C4-2B (cell line): ENCODE results near the gene PTPDC1.

Experiments used
- ZFX ChIP-seq: fragments of 450-650 bp; IDR thresholded peaks from 2 replicates; pipeline ENCODE4 v1.6.1; 2017
- TF ChIP-seq, protein P1 (sequence below): fragments of 450-650 bp; conservative IDR thresholded peaks from 2 replicates; pipeline ENCODE4 v1.5.1; 2017; ENCODE audit warnings: mild to moderate bottlenecking

DNA sequence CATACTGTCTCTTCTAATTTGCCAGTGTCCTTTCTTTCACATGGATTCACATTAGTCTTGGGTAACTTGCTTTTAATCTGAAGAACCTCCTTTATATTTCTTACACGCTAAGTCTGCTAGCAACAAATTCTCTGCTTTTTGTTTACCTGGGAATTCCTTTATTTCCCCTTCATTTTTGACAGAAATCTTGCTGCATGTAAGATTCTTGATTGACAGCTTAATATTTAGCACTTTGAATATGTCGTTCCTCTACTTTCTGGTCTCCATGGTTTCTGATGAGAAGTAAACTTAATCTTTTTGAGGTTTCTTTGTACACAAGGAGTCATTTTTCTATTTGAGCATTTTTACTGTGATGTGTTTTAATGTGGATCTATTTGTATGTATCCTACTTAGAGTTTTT is 6.2 kb upstream of the PTPDC1 start:
- TF ChIP-seq, protein P1, sequence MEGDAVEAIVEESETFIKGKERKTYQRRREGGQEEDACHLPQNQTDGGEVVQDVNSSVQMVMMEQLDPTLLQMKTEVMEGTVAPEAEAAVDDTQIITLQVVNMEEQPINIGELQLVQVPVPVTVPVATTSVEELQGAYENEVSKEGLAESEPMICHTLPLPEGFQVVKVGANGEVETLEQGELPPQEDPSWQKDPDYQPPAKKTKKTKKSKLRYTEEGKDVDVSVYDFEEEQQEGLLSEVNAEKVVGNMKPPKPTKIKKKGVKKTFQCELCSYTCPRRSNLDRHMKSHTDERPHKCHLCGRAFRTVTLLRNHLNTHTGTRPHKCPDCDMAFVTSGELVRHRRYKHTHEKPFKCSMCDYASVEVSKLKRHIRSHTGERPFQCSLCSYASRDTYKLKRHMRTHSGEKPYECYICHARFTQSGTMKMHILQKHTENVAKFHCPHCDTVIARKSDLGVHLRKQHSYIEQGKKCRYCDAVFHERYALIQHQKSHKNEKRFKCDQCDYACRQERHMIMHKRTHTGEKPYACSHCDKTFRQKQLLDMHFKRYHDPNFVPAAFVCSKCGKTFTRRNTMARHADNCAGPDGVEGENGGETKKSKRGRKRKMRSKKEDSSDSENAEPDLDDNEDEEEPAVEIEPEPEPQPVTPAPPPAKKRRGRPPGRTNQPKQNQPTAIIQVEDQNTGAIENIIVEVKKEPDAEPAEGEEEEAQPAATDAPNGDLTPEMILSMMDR: no peak
- TF ChIP-seq ZFX: no peak
